ENCODE results near the gene NOP10. TPM values are rescaled to one million over a fixed set of nuclear protein-coding genes. Genes with fewer than 3 reads are reported as not detected.

Gene NOP10
- total RNA-seq, 6 donors from 2014 or later: 75.4 to 177 (median 104) TPM

GRCh38 chr15:34325368-34325767 is 17.6 kb downstream of the NOP10 start:
- no peak for DNase-seq
- Histone ChIP-seq H3K36me3 (no peaks in the 10 kb centered on the region), H3K4me1 (no peaks in the 10 kb centered on the region), H3K4me3 (no peak overlapping the region), H3K27ac (no peak overlapping the region), H3K9me3 (no peaks in the 10 kb centered on the region), H3K27me3 (no peaks in the 10 kb centered on the region)
- ATAC-seq (ENCODE audit: low FRiP score in 2 of 2): no peak
- TF ChIP-seq POLR2A (IDR thresholded peaks at IDR 0.05): no peak
- TF ChIP-seq POLR2AphosphoS5 (IDR thresholded peaks at IDR 0.05): no peak
- TF ChIP-seq, protein P1, sequence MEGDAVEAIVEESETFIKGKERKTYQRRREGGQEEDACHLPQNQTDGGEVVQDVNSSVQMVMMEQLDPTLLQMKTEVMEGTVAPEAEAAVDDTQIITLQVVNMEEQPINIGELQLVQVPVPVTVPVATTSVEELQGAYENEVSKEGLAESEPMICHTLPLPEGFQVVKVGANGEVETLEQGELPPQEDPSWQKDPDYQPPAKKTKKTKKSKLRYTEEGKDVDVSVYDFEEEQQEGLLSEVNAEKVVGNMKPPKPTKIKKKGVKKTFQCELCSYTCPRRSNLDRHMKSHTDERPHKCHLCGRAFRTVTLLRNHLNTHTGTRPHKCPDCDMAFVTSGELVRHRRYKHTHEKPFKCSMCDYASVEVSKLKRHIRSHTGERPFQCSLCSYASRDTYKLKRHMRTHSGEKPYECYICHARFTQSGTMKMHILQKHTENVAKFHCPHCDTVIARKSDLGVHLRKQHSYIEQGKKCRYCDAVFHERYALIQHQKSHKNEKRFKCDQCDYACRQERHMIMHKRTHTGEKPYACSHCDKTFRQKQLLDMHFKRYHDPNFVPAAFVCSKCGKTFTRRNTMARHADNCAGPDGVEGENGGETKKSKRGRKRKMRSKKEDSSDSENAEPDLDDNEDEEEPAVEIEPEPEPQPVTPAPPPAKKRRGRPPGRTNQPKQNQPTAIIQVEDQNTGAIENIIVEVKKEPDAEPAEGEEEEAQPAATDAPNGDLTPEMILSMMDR (IDR thresholded peaks at IDR 0.05): no peak

DNA sequence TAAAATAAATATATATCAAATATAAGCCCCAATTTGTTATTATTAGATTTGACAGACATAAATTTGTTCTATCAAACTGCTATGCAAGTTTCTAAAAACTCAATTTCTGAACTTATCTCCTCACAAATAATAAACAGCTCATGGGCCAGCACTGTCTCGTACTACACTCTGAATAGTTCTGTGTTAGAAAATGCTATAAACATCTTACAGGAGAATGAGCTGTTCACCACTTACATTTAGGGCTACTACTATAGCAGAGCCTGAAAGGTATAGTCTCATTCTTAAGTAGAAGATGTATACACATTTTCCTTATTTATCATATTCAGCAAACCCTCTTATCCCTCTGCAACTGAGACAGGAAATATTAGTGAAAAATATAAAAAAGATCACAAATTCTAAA is 18.0 kb downstream of the NOP10 start:
- H3K4me1 ChIP-seq: no peaks in the 10 kb centered on the region
- 93 to 96% methylated on average over 1 of the region's 1 CpG for WGBS, 2 donors
- H3K27ac ChIP-seq: no peak overlapping the region
- DNase-seq (no peak), ATAC-seq (ENCODE audit: low FRiP score in 2 of 2) (no peak)
- no peak overlapping the region for H3K4me3 ChIP-seq
- no peaks in the 10 kb centered on the region for H3K27me3 ChIP-seq
- no peaks in the 10 kb centered on the region for H3K36me3 ChIP-seq
- TF ChIP-seq, protein P1 (IDR thresholded peaks at IDR 0.05): no peak
- TF ChIP-seq POLR2A (IDR thresholded peaks at IDR 0.05) (no peak), POLR2AphosphoS5 (IDR thresholded peaks at IDR 0.05) (no peak), EP300 (IDR thresholded peaks at IDR 0.05) (no peak)
- H3K9me3 ChIP-seq: no peaks in the 10 kb centered on the region

- Histone ChIP-seq H3K4me3 (no peak overlapping the region), H3K4me1 (peaks cover 6 to 10% (median 7%) of the 10 kb centered on the region in 4 donors), H3K27me3 (no peaks in the 10 kb centered on the region), H3K9me3 (no peaks in the 10 kb centered on the region), H3K27ac (no peak overlapping the region), H3K36me3 (no peaks in the 10 kb centered on the region)
- DNase-seq (peak in 1 of 2 donors; percentile 22), ATAC-seq (ENCODE audit: low FRiP score in 2 of 2) (no peak)
- WGBS, 2 donors: 93 to 97% methylated on average over 10 of the region's 10 CpGs
- TF ChIP-seq, protein P1 (IDR thresholded peaks at IDR 0.05): no peak
- no peak for TF ChIP-seq POLR2AphosphoS5 (IDR thresholded peaks at IDR 0.05)
These were observed 19.7 kb downstream of the NOP10 start for GRCh38 chr15:34323217-34323616.

GRCh38 chr15:34318277-34319079 is 24.5 kb downstream of the NOP10 start:
- Histone ChIP-seq H3K4me3 (peak overlapping the region; percentile 39 to 58 (median 44)), H3K27me3 (no peaks in the 10 kb centered on the region), H3K27ac (peak overlapping the region; percentile 53 to 83 (median 71)), H3K4me1 (peaks cover 16 to 28% (median 18%) of the 10 kb centered on the region in 4 donors), H3K36me3 (no peaks in the 10 kb centered on the region), H3K9me3 (no peaks in the 10 kb centered on the region)
- peak; percentile 93 to 98 for ATAC-seq (ENCODE audit: low FRiP score in 2 of 2)
- TF ChIP-seq EP300 (IDR thresholded peaks at IDR 0.05): no peak
- TF ChIP-seq POLR2AphosphoS5 (IDR thresholded peaks at IDR 0.05): peak; percentile 20 to 94
- TF ChIP-seq POLR2A (IDR thresholded peaks at IDR 0.05): peak in 3 of 4 donors; percentile 37 to 77 (median 74)
- 3% methylated on average over 10 of the region's 10 CpGs for WGBS, 2 donors
- peak in 1 of 2 donors; percentile 89 for DNase-seq

DNA sequence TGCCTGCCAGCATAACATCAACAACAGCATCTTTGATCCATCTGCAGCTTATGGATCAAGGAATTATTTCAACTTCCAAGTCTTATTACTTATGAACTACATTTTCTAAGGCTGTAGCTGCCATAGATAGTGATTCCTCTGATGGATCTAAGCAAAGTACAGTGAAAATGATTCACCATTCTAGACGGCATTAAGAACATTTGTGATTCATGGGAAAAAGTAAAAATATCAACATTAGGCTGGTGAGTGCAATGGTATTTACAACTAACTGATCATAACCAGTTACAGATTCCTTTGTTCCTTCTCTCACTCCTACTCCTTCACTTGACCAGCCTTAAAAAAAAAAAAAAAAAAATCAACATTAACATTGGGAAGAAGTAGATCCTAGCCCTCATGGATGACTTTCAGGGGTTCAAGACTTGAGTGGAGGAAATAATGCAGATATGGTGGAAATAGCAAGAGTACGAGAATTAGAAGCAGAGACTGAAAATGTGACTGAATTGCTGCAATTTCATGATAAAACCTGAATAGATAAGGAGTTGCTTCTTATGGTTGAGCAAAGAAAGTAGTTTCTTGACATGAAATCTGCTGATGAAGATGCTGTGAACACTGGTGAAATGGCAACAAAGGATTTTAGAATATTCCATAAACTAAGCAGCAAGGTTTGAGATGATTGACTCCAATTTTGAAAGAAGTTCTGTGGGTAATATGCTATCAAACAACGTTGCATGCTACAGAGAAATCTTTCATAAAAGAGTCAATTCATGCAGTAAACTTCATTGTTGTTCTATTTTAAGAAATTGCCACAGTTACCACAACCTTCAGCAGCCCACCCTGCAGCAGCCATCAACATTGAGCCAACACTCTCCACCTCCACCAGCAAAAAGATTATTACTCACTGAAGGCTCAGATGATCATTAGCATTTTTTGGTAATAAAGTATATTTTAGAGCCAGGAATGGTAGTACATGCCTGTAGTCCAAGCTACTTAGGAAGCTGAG is 28.1 kb downstream of the NOP10 start:
- no peak overlapping the region for H3K27ac ChIP-seq
- H3K27me3 ChIP-seq: no peaks in the 10 kb centered on the region
- peaks cover 16 to 28% (median 18%) of the 10 kb centered on the region in 4 donors for H3K4me1 ChIP-seq
- H3K36me3 ChIP-seq: no peaks in the 10 kb centered on the region
- ATAC-seq (ENCODE audit: low FRiP score in 2 of 2) (no peak), DNase-seq (no peak)
- TF ChIP-seq POLR2A (IDR thresholded peaks at IDR 0.05) (no peak), EP300 (IDR thresholded peaks at IDR 0.05) (no peak), POLR2AphosphoS5 (IDR thresholded peaks at IDR 0.05) (no peak)
- TF ChIP-seq, protein P1 (IDR thresholded peaks at IDR 0.05): no peak
- no peaks in the 10 kb centered on the region for H3K9me3 ChIP-seq
- H3K4me3 ChIP-seq: no peak overlapping the region
- 78 to 84% methylated on average over 3 of the region's 3 CpGs for WGBS, 2 donors

Measured in upper lobe of left lung (tissue), 6 donors.